Measurements from ENCODE around the gene VTI1B. TPM values are rescaled to one million over a fixed set of nuclear protein-coding genes. Genes with fewer than 3 reads are reported as not detected.

Gene VTI1B
- total and polyA plus RNA-seq, 5 donors from 2014 or later, result 46.0 to 90.0 (median 74.8) TPM

Other genes starting within 250 kb of the VTI1B start
- 12.3 TPM for gene TMEM229B, start 185.9 kb downstream of the VTI1B start, total RNA-seq
- gene TMEM229B, start 185.9 kb downstream of the VTI1B start, polyA plus RNA-seq, result 10 to 100 TPM in 3 of 4 donors, 1 to 10 TPM in 1; 8.2 to 21.6 (median 15.7) TPM
- gene PLEKHH1, start 141.3 kb downstream of the VTI1B start, total RNA-seq, result 0.15 TPM
- gene PLEKHH1, start 141.3 kb downstream of the VTI1B start, polyA plus RNA-seq, result under 1 TPM in 2 of 4 donors, not detected in 2; 0.05 to 0.24 TPM
- 35.6 TPM for gene PIGH, start 74.4 kb downstream of the VTI1B start, total RNA-seq
- 10 to 100 TPM; 34.8 to 46.2 (median 38.4) TPM for gene PIGH, start 74.4 kb downstream of the VTI1B start, polyA plus RNA-seq
- 4.3 TPM for gene ARG2, start 54.7 kb downstream of the VTI1B start, total RNA-seq
- gene ARG2, start 54.7 kb downstream of the VTI1B start, polyA plus RNA-seq, result 1 to 10 TPM in 2 of 4 donors, under 1 TPM in 2; 0.96 to 1.9 (median 1.0) TPM
- gene RDH11, start 21.1 kb upstream of the VTI1B start, total RNA-seq, result 26.7 TPM
- gene RDH11, start 21.1 kb upstream of the VTI1B start, polyA plus RNA-seq, result 10 to 100 TPM; 66.7 to 84.1 (median 77.6) TPM
- gene RDH12, start 27.3 kb upstream of the VTI1B start, total RNA-seq, result not detected
- gene RDH12, start 27.3 kb upstream of the VTI1B start, polyA plus RNA-seq, result not detected
- 27.4 TPM for gene ZFYVE26, start 142.0 kb upstream of the VTI1B start, total RNA-seq
- gene ZFYVE26, start 142.0 kb upstream of the VTI1B start, polyA plus RNA-seq, result 1 to 10 TPM; 2.9 to 5.2 (median 3.4) TPM
- 40.2 TPM for gene RAD51B, start 145.1 kb upstream of the VTI1B start, total RNA-seq
- gene RAD51B, start 145.1 kb upstream of the VTI1B start, polyA plus RNA-seq, result 10 to 100 TPM; 19.1 to 28.3 (median 26.3) TPM

Data from CD4-positive, CD25-positive, alpha-beta regulatory T cell (primary cell).